ENCODE measurements around the gene NIT1.

NIT1 gene

GRCh38 chr1:161158316-161159010 lies 40.6 kb downstream of the NIT1 start:
- no peak for DNase-seq

DNA sequence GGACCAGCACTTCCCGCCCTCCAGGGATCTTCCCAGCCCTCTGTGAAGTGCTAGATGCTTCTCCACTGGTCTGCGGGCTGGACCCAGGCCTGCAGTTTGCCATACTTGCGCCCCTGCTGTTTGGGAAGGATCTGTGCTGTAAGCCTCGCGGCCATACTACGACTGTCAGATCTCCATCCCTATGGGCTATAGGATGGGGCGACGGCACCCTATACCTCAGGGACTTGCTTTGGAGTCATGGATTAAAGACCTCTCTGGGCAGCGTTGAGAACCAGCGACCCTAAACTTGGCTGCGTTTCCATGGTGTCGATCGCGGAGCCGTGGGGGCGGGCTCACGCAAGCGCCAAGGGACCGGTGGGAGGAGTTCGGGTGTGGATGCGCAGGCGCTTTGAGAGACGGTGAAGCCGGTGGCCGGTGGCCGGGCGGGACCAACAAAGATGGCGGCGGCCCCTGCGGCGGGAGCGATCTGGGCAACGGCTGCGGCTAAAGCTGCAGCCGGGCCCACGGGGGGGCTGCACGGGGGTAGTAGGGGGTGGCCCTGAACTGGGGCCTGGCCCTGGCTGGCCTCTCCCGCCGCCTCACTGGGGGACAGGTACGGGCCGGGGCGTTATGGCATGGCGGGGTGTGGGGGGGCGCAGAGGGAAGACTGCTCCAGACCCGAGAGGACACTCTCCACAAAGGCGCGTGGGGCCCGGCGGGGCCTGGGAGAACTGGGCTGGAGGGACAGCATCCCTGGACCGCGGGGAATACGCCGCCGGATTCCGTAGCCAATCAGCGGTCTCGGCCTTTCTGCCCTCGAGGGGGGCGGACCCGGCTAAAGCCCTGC lies 41.4 kb downstream of the NIT1 start, which contains the start of gene USP21:
TSS of gene USP21 (plus strand) at position 414 of the 826 bp plus-strand sequence. CDS start 1,141 bp downstream, outside the sequence.
- peak; percentile 85 for DNase-seq

- no peak for DNase-seq
These were observed 42.0 kb downstream of the NIT1 start for GRCh38 chr1:161159913-161160243.

DNA sequence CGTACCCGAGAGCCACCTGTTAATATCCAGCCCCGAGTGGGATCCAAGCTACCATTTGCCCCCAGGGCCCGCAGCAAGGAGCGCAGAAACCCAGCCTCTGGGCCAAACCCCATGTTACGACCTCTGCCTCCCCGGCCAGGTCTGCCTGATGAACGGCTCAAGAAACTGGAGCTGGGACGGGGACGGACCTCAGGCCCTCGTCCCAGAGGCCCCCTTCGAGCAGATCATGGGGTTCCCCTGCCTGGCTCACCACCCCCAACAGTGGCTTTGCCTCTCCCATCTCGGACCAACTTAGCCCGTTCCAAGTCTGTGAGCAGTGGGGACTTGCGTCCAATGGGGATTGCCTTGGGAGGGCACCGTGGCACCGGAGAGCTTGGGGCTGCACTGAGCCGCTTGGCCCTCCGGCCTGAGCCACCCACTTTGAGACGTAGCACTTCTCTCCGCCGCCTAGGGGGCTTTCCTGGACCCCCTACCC lies 42.8 kb downstream of the NIT1 start:
- no peak for DNase-seq

DNA sequence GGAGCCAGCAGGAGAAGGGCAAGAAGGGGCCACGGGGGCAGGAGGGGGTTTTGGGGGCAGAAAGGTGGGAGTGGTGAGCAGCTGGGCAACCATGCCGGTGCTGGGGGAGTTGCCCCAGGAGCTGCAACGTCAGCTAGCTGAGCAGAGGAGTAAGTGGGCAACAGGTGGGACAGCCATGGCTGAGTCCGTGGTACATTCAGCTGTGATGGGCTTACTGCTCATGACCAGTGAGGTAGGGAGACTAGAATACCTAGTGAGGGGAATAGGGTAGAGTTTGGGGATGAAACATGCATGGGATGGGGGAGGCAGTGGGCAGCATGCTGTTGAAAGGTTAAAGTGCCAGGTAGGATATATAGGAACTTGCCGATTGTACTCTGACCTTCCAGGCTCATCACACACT lies 43.7 kb downstream of the NIT1 start:
- no peak for DNase-seq

DNA sequence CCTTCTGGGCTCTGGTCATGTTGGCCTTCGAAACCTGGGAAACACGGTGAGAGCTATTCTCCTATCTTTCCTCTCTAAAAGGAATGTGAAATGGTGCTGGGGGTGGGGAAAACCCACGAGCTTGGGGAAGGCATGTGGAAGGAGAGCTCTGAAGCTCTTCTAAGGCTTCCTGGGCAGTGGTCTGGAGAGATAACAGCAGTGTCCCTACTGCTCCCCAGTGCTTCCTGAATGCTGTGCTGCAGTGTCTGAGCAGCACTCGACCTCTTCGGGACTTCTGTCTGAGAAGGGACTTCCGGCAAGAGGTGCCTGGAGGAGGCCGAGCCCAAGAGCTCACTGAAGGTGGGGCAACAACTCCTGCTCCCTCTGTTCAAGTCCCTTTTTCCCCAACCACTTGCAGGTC lies 44.1 kb downstream of the NIT1 start:
- no peak for DNase-seq

DNA sequence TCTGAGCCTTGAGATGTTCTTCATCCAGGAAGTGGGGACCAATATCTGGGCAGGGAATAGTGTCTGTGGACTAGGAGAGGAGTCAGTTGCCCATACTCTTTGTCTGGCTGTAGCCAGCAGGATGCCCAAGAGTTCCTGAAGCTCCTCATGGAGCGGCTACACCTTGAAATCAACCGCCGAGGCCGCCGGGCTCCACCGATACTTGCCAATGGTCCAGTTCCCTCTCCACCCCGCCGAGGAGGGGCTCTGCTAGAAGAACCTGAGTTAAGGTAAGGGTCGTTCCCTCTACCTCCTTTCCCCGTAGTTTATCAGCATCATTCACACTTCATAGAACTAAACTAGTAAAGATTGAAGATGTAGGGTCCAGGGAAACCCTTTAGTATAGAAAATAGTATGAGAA lies 44.9 kb downstream of the NIT1 start:
- no peak for DNase-seq

GRCh38 chr1:161163793-161164192 lies 45.9 kb downstream of the NIT1 start:
- no peak for DNase-seq

DNA sequence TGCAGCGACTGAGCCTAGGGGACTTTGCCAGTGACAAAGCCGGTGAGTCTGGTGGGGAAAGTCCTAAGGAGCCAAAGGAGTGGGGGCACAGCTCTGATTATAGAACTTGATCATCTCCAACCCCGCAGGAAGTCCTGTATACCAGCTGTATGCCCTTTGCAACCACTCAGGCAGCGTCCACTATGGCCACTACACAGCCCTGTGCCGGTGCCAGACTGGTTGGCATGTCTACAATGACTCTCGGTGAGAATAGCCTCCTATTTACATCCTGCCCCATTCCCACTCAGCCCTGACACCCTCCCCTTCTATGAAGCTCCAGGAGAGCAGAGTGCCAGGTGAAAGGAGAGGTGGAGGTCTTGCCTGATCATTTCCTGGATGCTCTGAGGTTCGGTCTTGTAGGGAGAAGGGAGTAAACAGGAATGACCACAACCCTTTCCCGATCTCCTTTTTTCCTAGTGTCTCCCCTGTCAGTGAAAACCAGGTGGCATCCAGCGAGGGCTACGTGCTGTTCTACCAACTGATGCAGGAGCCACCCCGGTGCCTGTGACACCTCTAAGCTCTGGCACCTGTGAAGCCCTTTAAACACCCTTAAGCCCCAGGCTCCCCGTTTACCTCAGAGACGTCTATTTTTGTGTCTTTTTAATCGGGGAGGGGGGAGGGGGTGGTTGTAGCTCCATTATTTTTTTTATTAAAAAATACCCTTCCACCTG lies 47.2 kb downstream of the NIT1 start:
- no peak for DNase-seq

- DNase-seq: peak; percentile 95
These were observed 48.1 kb downstream of the NIT1 start, which contains the start of gene PPOX for GRCh38 chr1:161165742-161166668. PPOX (plus strand) TSS chr1:161166426; CDS start chr1:161166848, 422 bp downstream.

GRCh38 chr1:161166669-161167548 lies 49.0 kb downstream of the NIT1 start:
- no peak for DNase-seq

DNA sequence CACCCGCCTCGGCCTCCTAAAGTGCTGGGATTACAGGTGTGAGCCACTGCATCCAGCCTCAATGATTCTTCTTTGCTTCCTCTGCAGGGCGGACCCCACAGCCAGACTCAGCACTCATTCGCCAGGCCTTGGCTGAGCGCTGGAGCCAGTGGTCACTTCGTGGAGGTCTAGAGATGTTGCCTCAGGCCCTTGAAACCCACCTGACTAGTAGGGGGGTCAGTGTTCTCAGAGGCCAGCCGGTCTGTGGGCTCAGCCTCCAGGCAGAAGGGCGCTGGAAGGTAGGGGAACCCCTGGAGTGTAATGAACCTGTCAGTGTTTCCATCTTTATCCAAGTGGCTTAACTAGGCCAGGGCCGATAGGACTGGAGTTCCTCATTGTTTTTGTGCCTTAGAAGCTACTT lies 51.0 kb downstream of the NIT1 start:
- DNase-seq: no peak

All from NCI-H2107 (cell line).